A549 (cell line): Measurements from ENCODE around the gene TUBGCP5. TPM values are rescaled to one million over a fixed set of nuclear protein-coding genes. Genes with fewer than 3 reads are reported as not detected.

Experiments used
- ATAC-seq, 2 experiments: fragments of 200-7000 bp in 1 of 2; fragments of >200 bp in 1 of 2; cut with Nextera tagmentation in 1 of 2; cut with Tn5 transposase in 1 of 2; 3 replicates each; pipeline versions ENCODE4 v1.8.0 to v1.9.1; 2018 to 2020; ENCODE audit warnings: mild to moderate bottlenecking in 1 of 2, moderate library complexity in 1 of 2
- CTCF ChIA-PET: fragments of 300-600 bp; sonication (Branson Sonifier 250); formaldehyde crosslinking; extraction: SDS; loops from one replicate; lab custom pipeline; 2021; ENCODE audit warnings: antibody characterized with exemption, inconsistent platforms; lab: Yijun Ruan, JAX
- POLR2A ChIA-PET: fragments of 350-600 bp; formaldehyde crosslinking; extraction: SDS; loops from one replicate; lab custom pipeline; 2021; ENCODE audit warnings: antibody characterized with exemption, inconsistent platforms; lab: Yijun Ruan, JAX
- DNase-seq, 2 experiments: peaks; one replicate each; pipeline versions ENCODE4 v3.0.0 to v3.0.0-alpha.2; 2011 to 2016; ENCODE audit warnings: low read depth in 1 of 2, low spot score in 1 of 2
- FAIRE-seq: peaks from 2 replicates; lab custom pipeline; 2011; peaks lifted over from hg19 to GRCh38; lab: Jason Lieb, UNC
- H3K27ac ChIP-seq, 2 experiments: fragments of >200 bp; sonication (Bioruptor Twin); formaldehyde crosslinking; 3 replicates each; pipeline ENCODE4 v1.5.1; 2016 to 2017
- H3K4me1 ChIP-seq: fragments of >200 bp; sonication (Bioruptor Twin); formaldehyde crosslinking; 3 replicates; pipeline ENCODE4 v1.6.1; 2016
- H3K4me2 ChIP-seq: fragments of >200 bp; sonication (Bioruptor Twin); formaldehyde crosslinking; 3 replicates; pipeline ENCODE4 v1.6.1; 2016
- H3K4me3 ChIP-seq: fragments of >200 bp; sonication (Bioruptor Twin); formaldehyde crosslinking; 3 replicates; pipeline ENCODE4 v1.5.1; 2016
- H3K9me3 ChIP-seq: fragments of >200 bp; sonication (Bioruptor Twin); formaldehyde crosslinking; 3 replicates; pipeline ENCODE4 v1.6.1; 2016
- BHLHE40 ChIP-seq: IDR thresholded peaks from 2 replicates; pipeline ENCODE4 v1.6.1; 2012; ENCODE audit warnings: low read depth, low read length, inconsistent platforms
- CEBPB ChIP-seq, 2 experiments: fragments of >200 bp in 1 of 2; sonication (Bioruptor Twin) in 1 of 2; formaldehyde crosslinking in 1 of 2; IDR thresholded peaks; 2 replicates each; pipeline ENCODE4 v1.6.1; 2012 to 2016
- CHD2 ChIP-seq: fragments of 150-350 bp; IDR thresholded peaks from 2 replicates; pipeline ENCODE4 v1.6.1; 2014; ENCODE audit warnings: low read length; ENCODE audit not compliant: partially characterized antibody
- CTCF ChIP-seq: fragments of >200 bp; sonication (Bioruptor Twin); formaldehyde crosslinking; IDR thresholded peaks from 3 replicates; pipeline ENCODE4 v1.5.1; 2016
- EHF ChIP-seq: fragments of 250-450 bp; sonication (Bioruptor Pico); IDR thresholded peaks from 2 replicates; pipeline ENCODE4 v1.5.0; 2020; ENCODE audit warnings: mild to moderate bottlenecking
- EHMT2 ChIP-seq: fragments of 200-600 bp; sonication (generic); IDR thresholded peaks from 2 replicates; pipeline ENCODE4 v1.6.1; 2016; ENCODE audit warnings: antibody characterized with exemption, low read depth, mild to moderate bottlenecking, moderate library complexity
- FOSB ChIP-seq: fragments of 250-450 bp; sonication (Bioruptor Pico); IDR thresholded peaks from 2 replicates; pipeline ENCODE4 v1.5.0; 2020; ENCODE audit warnings: mild to moderate bottlenecking, moderate library complexity
- FOXS1 ChIP-seq: fragments of 250-450 bp; sonication (Bioruptor Pico); IDR thresholded peaks from 2 replicates; pipeline ENCODE4 v1.5.0; 2020; ENCODE audit warnings: mild to moderate bottlenecking, moderate library complexity
- HDAC2 ChIP-seq: fragments of 200-600 bp; sonication (generic); IDR thresholded peaks from 2 replicates; pipeline ENCODE4 v1.6.1; 2016
- HEYL ChIP-seq: fragments of 250-450 bp; sonication (Bioruptor Pico); IDR thresholded peaks from 2 replicates; pipeline ENCODE4 v1.8.0; 2021; ENCODE audit warnings: mild to moderate bottlenecking, moderate library complexity
- HOXA7 ChIP-seq: fragments of 250-450 bp; sonication (Bioruptor Pico); IDR thresholded peaks from 2 replicates; pipeline ENCODE4 v1.5.0; 2020; ENCODE audit warnings: mild to moderate bottlenecking, moderate library complexity
- JUNB ChIP-seq: fragments of >200 bp; sonication (Bioruptor Twin); formaldehyde crosslinking; IDR thresholded peaks from 2 replicates; pipeline ENCODE4 v1.6.1; 2016
- MAX ChIP-seq: IDR thresholded peaks from 2 replicates; pipeline ENCODE4 v1.6.1; 2012
- NFE2L2 ChIP-seq: fragments of 150-350 bp; conservative IDR thresholded peaks from 2 replicates; pipeline ENCODE4 v1.6.1; 2014; ENCODE audit warnings: low read length
- NPAS2 ChIP-seq: fragments of 250-450 bp; sonication (Bioruptor Pico); IDR thresholded peaks from 2 replicates; pipeline ENCODE4 v1.8.0; 2022; ENCODE audit warnings: mild to moderate bottlenecking, moderate library complexity, borderline replicate concordance
- NR3C1 ChIP-seq: fragments of >200 bp; sonication (Bioruptor Twin); formaldehyde crosslinking; IDR thresholded peaks from 3 replicates; pipeline ENCODE4 v1.6.1; 2017
- PBX3 ChIP-seq: IDR thresholded peaks from 2 replicates; pipeline ENCODE4 v1.6.1; 2012
- POLR2AphosphoS2 ChIP-seq: conservative IDR thresholded peaks from 2 replicates; pipeline ENCODE4 v1.6.1; 2012; ENCODE audit warnings: low read length, improper control_type of control experiment, inconsistent platforms
- RAD21 ChIP-seq, 2 experiments: fragments of >200 bp in 1 of 2; sonication (Bioruptor Twin) in 1 of 2; formaldehyde crosslinking in 1 of 2; IDR thresholded peaks in 1 of 2; conservative IDR thresholded peaks in 1 of 2; 2 replicates in 1 of 2; 3 replicates in 1 of 2; pipeline ENCODE4 v1.6.1; 2012 to 2018; ENCODE audit warnings: inconsistent platforms in 1 of 2
- RARB ChIP-seq: fragments of 250-450 bp; sonication (Bioruptor Pico); IDR thresholded peaks from 2 replicates; pipeline ENCODE4 v1.8.0; 2021; ENCODE audit warnings: mild to moderate bottlenecking, moderate library complexity
- REST ChIP-seq: fragments of 200-600 bp; sonication (generic); IDR thresholded peaks from 2 replicates; pipeline ENCODE4 v1.6.1; 2016; ENCODE audit warnings: antibody characterized with exemption, mild to moderate bottlenecking, moderate library complexity
- RFX5 ChIP-seq: fragments of 450-650 bp; IDR thresholded peaks from 2 replicates; pipeline ENCODE4 v1.7.1; 2014; ENCODE audit warnings: antibody characterized with exemption, mild to moderate bottlenecking, moderate library complexity
- ZFP36 ChIP-seq: fragments of 450-650 bp; IDR thresholded peaks from 2 replicates; pipeline ENCODE4 v1.6.1; 2014; ENCODE audit warnings: borderline replicate concordance; ENCODE audit not compliant: partially characterized antibody
- ZNF302 ChIP-seq: fragments of 250-450 bp; sonication (Bioruptor Pico); IDR thresholded peaks from 2 replicates; pipeline ENCODE4 v1.9.0; 2021; ENCODE audit warnings: inconsistent platforms, mild to moderate bottlenecking, moderate library complexity
- ZSCAN20 ChIP-seq: fragments of 250-450 bp; sonication (Bioruptor Pico); IDR thresholded peaks from 2 replicates; pipeline ENCODE4 v1.8.0; 2022; ENCODE audit warnings: mild to moderate bottlenecking, moderate library complexity
- WGBS: methylation state at CpG from one replicate; pipeline ENCODE4 v1.1.6; 2017; ENCODE audit errors: missing lambda C conversion rate; 5-methylcytosine and 5-hydroxymethylcytosine counted together
- polyA plus RNA-seq, 4 experiments: library from polyadenylated mRNA; depleted of rRNA in 3 of 4; stranded (reverse); fragments of >200 nt; fragmentation: RNase III in 1 of 4; extraction: RNeasy Plus Mini Kit Qiagen cat#74134 plus additional on column Dnase treatment in 1 of 4; gene quantifications; 2 replicates in 3 of 4; 3 replicates in 1 of 4; pipeline ENCODE4 v1.2.3, GENCODE V29; 2011 to 2017
- TF ChIP-seq, protein P1 (sequence below): IDR thresholded peaks from 2 replicates; pipeline ENCODE4 v1.6.1; 2012; ENCODE audit warnings: low read depth, borderline replicate concordance

Gene TUBGCP5
- polyA plus RNA-seq, 2 of the 4 experiments (the other 2 are of a cell fraction) = 26.3 to 41.0 TPM

- ATAC-seq = no peak
- POLR2A ChIA-PET = no interaction called here
- FAIRE-seq = no peak
Observed at GRCh38 chr15:22960556-22960955, 78.8 kb downstream of the TUBGCP5 start.

DNA sequence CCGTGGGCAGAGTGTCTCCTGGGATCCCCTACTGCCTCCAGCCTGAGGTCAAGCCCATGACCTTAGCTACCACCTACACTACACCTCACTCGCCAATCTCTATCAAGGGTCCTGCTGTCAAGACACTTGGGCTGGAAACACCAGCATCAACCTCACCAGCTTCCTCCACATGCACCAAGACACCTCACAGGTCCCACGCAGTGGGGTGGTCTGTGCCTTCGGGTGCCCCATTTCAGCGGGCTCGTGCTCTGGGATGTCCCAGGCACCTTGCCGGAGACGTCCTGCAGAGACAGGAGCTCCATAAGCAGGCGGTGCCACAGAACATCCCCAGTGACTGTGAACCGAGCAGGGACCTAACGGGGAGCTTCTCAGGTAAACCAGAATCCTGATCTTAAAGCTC is 79.2 kb downstream of the TUBGCP5 start:
- FAIRE-seq = no peak
- Histone ChIP-seq H3K27ac (no peak overlapping the region), H3K9me3 (no peaks in the 10 kb centered on the region), H3K4me2 (no peak overlapping the region), H3K4me1 (peaks cover 9% of the 10 kb centered on the region; the same call in 2 of the 3 replicates), H3K4me3 (no peak overlapping the region)
- TF ChIP-seq REST (no peak), JUNB (no peak), EHMT2 (no peak), NR3C1 (no peak), RAD21 (conservative IDR thresholded peaks at IDR 0.05 in 1 of 2, IDR thresholded peaks at IDR 0.05 in 1 of 2) (no peak), BHLHE40 (no peak), NFE2L2 (no peak), POLR2AphosphoS2 (no peak), NPAS2 (CRISPR knock-in tag) (no peak), HEYL (CRISPR knock-in tag) (no peak), HOXA7 (CRISPR knock-in tag) (no peak), RARB (no peak), RFX5 (no peak), ZFP36 (no peak), PBX3 (no peak)
- ChIA-PET POLR2A (no interaction called here), CTCF (interaction anchor here (2.0 to 2.4 kb wide), 2 partner anchors 10 to 76 kb away, joined by 4 to 7 read pairs; no protein-coding TSS in a partner anchor)
- ATAC-seq = no peak
- 93% methylated on average over 8 of the region's 11 CpGs for WGBS
- DNase-seq = no peak

More at GRCh38 chr15:22960556-22960955, 78.8 kb downstream of the TUBGCP5 start:
- CTCF ChIA-PET = interaction anchor here (2.0 to 2.4 kb wide), 2 partner anchors 11 to 76 kb away, joined by 4 to 7 read pairs; no protein-coding TSS in a partner anchor
- 95% methylated on average over 8 of the region's 8 CpGs for WGBS
- no peaks in the 10 kb centered on the region for H3K9me3 ChIP-seq
- H3K4me1 ChIP-seq = peaks cover 9% of the 10 kb centered on the region; the same call in 2 of the 3 replicates
- no peak for TF ChIP-seq CEBPB (IDR thresholded peaks at IDR 0.05)
- no peak for DNase-seq
- no peak overlapping the region for H3K27ac ChIP-seq
- H3K4me2 ChIP-seq = no peak overlapping the region
- no peak overlapping the region for H3K4me3 ChIP-seq

DNA sequence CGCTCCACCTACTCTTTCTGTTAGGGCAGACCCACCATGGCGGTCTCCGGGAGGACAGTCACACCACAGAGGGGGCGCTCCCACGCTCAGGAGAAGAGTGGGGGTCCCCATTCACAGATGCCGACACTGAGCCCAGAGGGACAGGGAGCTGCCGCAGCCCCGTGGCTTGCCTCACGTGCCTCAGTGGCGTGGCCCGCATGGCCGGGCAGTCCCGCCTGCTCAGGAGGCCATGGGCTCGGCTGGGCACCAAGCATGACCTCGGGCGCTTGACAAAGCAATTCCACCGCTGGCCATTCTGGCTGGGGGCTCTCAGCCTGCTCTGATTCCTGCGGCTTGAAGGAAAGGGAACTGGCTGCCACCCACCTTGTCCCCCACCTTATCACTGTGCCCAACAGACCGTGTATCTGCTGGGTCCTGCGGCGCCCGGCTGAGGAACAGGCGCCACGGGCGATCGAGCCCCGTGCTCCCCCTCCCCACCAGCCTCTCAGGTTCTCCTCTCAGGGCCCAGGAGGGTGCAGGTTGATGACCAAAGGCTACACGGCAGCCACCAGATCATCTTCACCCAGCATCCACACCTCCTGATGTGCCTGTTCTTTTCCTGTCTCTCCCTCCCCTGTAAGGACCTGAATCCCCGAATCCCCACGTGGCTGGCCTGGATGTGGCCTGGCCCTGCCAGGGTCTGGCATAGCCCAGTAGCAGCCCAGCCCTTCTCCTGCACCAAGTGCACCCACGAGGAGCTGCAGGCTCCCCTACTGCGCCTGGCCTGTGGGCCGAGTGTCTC is 79.9 kb downstream of the TUBGCP5 start:
- CTCF ChIA-PET = interaction anchor here (0.7 to 2.4 kb wide), 3 partner anchors 10 to 77 kb away, joined by 3 to 7 read pairs (median 4); no protein-coding TSS in a partner anchor
- TF ChIP-seq JUNB = no peak
- no peak for TF ChIP-seq EHF
- TF ChIP-seq POLR2AphosphoS2 = no peak
- no peak for TF ChIP-seq CHD2
- no peak for TF ChIP-seq RFX5
- TF ChIP-seq FOSB (CRISPR knock-in tag) = no peak
- no peak for TF ChIP-seq RAD21 (conservative IDR thresholded peaks at IDR 0.05 in 1 of 2, IDR thresholded peaks at IDR 0.05 in 1 of 2)
- TF ChIP-seq HDAC2 = no peak
- no peak for TF ChIP-seq ZNF302
- TF ChIP-seq MAX = no peak
- no peak for TF ChIP-seq ZSCAN20 (CRISPR knock-in tag)
- TF ChIP-seq, protein P1, sequence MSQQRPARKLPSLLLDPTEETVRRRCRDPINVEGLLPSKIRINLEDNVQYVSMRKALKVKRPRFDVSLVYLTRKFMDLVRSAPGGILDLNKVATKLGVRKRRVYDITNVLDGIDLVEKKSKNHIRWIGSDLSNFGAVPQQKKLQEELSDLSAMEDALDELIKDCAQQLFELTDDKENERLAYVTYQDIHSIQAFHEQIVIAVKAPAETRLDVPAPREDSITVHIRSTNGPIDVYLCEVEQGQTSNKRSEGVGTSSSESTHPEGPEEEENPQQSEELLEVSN = no peak
- no peak for TF ChIP-seq CTCF
- no peak for TF ChIP-seq FOXS1 (CRISPR knock-in tag)
- TF ChIP-seq, all 56 proteins: peak for 0
- ATAC-seq (no peak), FAIRE-seq (no peak), DNase-seq (no peak)
- H3K27ac ChIP-seq = no peak overlapping the region
- H3K4me1 ChIP-seq = peaks cover 7% of the 10 kb centered on the region; the same call in 2 of the 3 replicates
- no peak overlapping the region for H3K4me2 ChIP-seq
- 87% methylated on average over 32 of the region's 33 CpGs for WGBS
- POLR2A ChIA-PET = no interaction called here
- H3K4me3 ChIP-seq = no peak overlapping the region
- H3K9me3 ChIP-seq = no peaks in the 10 kb centered on the region
